Measurements from ENCODE around the gene SNX5. TPM values are rescaled to one million over a fixed set of nuclear protein-coding genes. Genes with fewer than 3 reads are reported as not detected.

The SNX5 gene
- total RNA-seq, 1 experiment from 2014 or later = 170 TPM

DNA sequence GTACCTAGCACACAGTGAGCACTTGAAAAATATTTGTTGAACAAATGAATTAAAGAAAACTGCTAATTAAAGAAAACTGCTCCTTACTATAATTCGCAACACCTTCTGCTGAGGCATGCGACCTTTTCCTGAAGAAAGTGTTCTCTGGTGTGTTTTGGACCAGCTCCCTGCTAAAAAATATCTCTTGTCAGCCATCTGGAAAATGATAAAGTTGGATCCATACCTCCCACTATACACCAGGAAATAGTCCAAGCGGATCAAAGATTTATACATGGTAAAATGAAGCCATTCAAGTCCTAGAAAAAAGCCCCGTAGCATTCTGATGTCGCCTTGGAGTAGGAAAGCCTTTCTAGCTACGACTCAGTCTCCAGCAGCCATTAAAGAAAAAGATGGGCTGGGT, 45.8 kb upstream of the SNX5 start:
- no peak for DNase-seq (ENCODE audit: unreplicated experiment)
- TF ChIP-seq, protein P1, sequence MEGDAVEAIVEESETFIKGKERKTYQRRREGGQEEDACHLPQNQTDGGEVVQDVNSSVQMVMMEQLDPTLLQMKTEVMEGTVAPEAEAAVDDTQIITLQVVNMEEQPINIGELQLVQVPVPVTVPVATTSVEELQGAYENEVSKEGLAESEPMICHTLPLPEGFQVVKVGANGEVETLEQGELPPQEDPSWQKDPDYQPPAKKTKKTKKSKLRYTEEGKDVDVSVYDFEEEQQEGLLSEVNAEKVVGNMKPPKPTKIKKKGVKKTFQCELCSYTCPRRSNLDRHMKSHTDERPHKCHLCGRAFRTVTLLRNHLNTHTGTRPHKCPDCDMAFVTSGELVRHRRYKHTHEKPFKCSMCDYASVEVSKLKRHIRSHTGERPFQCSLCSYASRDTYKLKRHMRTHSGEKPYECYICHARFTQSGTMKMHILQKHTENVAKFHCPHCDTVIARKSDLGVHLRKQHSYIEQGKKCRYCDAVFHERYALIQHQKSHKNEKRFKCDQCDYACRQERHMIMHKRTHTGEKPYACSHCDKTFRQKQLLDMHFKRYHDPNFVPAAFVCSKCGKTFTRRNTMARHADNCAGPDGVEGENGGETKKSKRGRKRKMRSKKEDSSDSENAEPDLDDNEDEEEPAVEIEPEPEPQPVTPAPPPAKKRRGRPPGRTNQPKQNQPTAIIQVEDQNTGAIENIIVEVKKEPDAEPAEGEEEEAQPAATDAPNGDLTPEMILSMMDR (IDR thresholded peaks at IDR 0.05; ENCODE audit: unreplicated experiment) = no peak
- intact Hi-C loops (cut with micrococcal nuclease) = no loop called here
- POLR2A ChIA-PET = no interaction called here
- Mint-ChIP-seq H3K4me1 (ENCODE audit: insufficient read depth, unreplicated experiment) (no peaks in the 10 kb centered on the region), H3K27ac (ENCODE audit: low read depth, unreplicated experiment) (no peak overlapping the region), H3K4me3 (ENCODE audit: unreplicated experiment) (no peak overlapping the region), H3K36me3 (ENCODE audit: insufficient read depth, unreplicated experiment) (no peaks in the 10 kb centered on the region), H3K9me3 (ENCODE audit: unreplicated experiment) (no peaks in the 10 kb centered on the region), H3K27me3 (ENCODE audit: insufficient read depth, unreplicated experiment) (no peaks in the 10 kb centered on the region)
- CTCF ChIA-PET = interaction anchor here (0.7 to 2.2 kb wide), 2 partner anchors 18 to 1253 kb away, joined by 4 to 5 read pairs; no protein-coding TSS in a partner anchor
- no TSS peak for BruUV-seq (replicated peaks)

DNA sequence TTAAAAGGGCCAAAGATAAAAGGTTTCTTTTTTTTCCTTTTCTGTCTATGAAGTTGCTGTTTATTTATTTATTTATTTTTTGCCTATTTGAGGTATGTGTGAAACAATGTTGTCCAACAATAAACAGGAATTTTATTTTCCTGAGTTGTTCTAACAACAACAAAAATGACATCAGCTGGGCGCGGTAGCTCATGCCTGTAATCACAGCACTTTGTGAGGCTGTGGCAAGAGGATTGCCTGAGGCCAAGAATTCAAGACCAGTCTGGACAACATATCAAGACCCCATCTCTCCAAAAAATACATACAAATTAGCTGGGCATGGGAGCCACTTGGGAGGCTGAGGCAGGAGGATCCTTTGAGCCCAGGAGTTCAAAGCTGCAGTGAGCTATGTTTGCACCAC, 44.3 kb upstream of the SNX5 start:
- POLR2A ChIA-PET = interaction anchor here (0.6 kb wide), 1 partner anchor 454 kb away, joined by 3 read pairs; the partner anchor contains the start of gene DZANK1
- Mint-ChIP-seq H3K4me1 (ENCODE audit: insufficient read depth, unreplicated experiment) (no peaks in the 10 kb centered on the region), H3K9me3 (ENCODE audit: unreplicated experiment) (no peaks in the 10 kb centered on the region), H3K27me3 (ENCODE audit: insufficient read depth, unreplicated experiment) (no peaks in the 10 kb centered on the region), H3K36me3 (ENCODE audit: insufficient read depth, unreplicated experiment) (no peaks in the 10 kb centered on the region), H3K4me3 (ENCODE audit: unreplicated experiment) (no peak overlapping the region), H3K27ac (ENCODE audit: low read depth, unreplicated experiment) (no peak overlapping the region)
- no TSS peak for BruUV-seq (replicated peaks)
- TF ChIP-seq, protein P1 (IDR thresholded peaks at IDR 0.05; ENCODE audit: unreplicated experiment) = no peak
- intact Hi-C loops (cut with micrococcal nuclease) = no loop called here
- no peak for DNase-seq (ENCODE audit: unreplicated experiment)
- CTCF ChIA-PET = interaction anchor here (0.6 to 1.1 kb wide), 3 partner anchors 16 to 464 kb away, joined by 3 to 5 read pairs (median 4); no protein-coding TSS in a partner anchor

DNA sequence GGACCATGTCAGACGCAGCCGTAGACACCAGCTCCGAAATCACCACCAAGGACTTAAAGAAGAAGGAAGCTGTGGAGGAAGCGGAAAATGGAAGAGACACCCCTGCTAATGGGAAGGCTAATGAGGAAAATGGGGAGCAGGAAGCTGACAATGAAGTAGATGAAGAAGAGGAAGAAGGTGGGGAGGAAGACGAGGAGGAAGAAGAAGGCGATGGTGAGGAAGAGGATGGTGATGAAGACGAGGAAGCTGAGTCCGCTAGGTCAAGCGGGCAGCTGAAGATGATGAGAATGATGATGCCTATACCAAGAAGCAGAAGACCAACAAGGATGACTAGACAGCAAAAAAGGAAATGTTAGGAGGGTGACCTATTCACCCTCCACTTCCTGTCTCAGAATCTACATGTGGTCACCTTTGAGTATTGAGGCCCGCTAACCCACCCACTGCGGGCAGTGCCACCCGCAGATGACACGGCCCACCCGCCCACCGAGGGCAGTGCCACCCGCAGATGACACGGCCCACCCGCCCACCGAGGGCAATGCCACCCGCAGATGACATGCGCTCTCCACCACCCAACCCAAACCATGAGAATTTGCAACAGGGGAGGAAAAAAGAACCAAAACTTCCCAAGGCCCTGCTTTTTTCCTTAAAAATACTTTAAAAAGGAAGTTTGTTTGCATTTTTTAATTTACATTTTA, 43.5 kb upstream of the SNX5 start:
- TF ChIP-seq, protein P1 (IDR thresholded peaks at IDR 0.05; ENCODE audit: unreplicated experiment) = no peak
- no peak for DNase-seq (ENCODE audit: unreplicated experiment)
- no peak overlapping the region for H3K4me3 Mint-ChIP-seq (ENCODE audit: unreplicated experiment)
- H3K4me1 Mint-ChIP-seq (ENCODE audit: insufficient read depth, unreplicated experiment) = no peaks in the 10 kb centered on the region
- no peaks in the 10 kb centered on the region for H3K27me3 Mint-ChIP-seq (ENCODE audit: insufficient read depth, unreplicated experiment)
- ChIA-PET CTCF (interaction anchor here (1.1 kb wide), 1 partner anchor 15 kb away, joined by 5 read pairs; no protein-coding TSS in a partner anchor), POLR2A (no interaction called here)
- no peaks in the 10 kb centered on the region for H3K9me3 Mint-ChIP-seq (ENCODE audit: unreplicated experiment)
- BruUV-seq (replicated peaks) = no TSS peak
- no peak overlapping the region for H3K27ac Mint-ChIP-seq (ENCODE audit: low read depth, unreplicated experiment)
- H3K36me3 Mint-ChIP-seq (ENCODE audit: insufficient read depth, unreplicated experiment) = no peaks in the 10 kb centered on the region
- intact Hi-C loops (cut with micrococcal nuclease) = no loop called here

DNA sequence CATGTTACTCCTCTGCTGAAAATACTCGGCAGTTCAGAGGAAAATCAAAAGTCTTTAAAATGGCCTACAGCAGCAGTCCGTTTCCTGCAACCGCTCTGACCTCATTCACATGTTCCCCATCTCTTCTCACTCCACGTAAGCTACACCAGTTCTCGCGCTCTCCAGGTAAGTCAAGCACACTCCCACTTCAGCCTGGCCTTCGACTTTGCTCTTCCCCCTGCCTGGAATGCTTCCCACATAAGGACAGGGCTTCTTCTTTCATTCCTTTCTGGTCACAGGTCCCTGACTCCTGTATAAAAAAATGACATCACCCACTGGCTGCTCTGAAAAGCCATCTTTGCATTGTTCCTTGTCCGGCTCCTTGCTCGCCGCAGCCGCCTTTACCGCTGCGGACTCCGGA, 42.9 kb upstream of the SNX5 start:
- H3K27me3 Mint-ChIP-seq (ENCODE audit: insufficient read depth, unreplicated experiment) = no peaks in the 10 kb centered on the region
- H3K9me3 Mint-ChIP-seq (ENCODE audit: unreplicated experiment) = no peaks in the 10 kb centered on the region
- no peaks in the 10 kb centered on the region for H3K4me1 Mint-ChIP-seq (ENCODE audit: insufficient read depth, unreplicated experiment)
- CTCF ChIA-PET = interaction anchor here (0.7 kb wide), 1 partner anchor 579 kb away, joined by 3 read pairs; no protein-coding TSS in a partner anchor
- no TSS peak for BruUV-seq (replicated peaks)
- no peak for DNase-seq (ENCODE audit: unreplicated experiment)
- POLR2A ChIA-PET = no interaction called here
- no peak overlapping the region for H3K4me3 Mint-ChIP-seq (ENCODE audit: unreplicated experiment)
- no peak overlapping the region for H3K27ac Mint-ChIP-seq (ENCODE audit: low read depth, unreplicated experiment)
- intact Hi-C loops (cut with micrococcal nuclease) = no loop called here
- no peaks in the 10 kb centered on the region for H3K36me3 Mint-ChIP-seq (ENCODE audit: insufficient read depth, unreplicated experiment)
- TF ChIP-seq, protein P1 (IDR thresholded peaks at IDR 0.05; ENCODE audit: unreplicated experiment) = no peak

Measured in MCF 10A (cell line).